ENCODE results near the gene ASXL2. TPM values are rescaled to one million over a fixed set of nuclear protein-coding genes. Genes with fewer than 3 reads are reported as not detected.
"Not testable (repeated sequence)": the region's sequence is repeated elsewhere in the genome, so short reads cannot be mapped to it uniquely, and the experiment has no call there.

The ASXL2 gene
- total and polyA plus RNA-seq, 2 of the 13 experiments (the other 11 are each of a cell fraction or from before 2014, with no cell fraction given) = 12.1 to 19.2 TPM

DNA sequence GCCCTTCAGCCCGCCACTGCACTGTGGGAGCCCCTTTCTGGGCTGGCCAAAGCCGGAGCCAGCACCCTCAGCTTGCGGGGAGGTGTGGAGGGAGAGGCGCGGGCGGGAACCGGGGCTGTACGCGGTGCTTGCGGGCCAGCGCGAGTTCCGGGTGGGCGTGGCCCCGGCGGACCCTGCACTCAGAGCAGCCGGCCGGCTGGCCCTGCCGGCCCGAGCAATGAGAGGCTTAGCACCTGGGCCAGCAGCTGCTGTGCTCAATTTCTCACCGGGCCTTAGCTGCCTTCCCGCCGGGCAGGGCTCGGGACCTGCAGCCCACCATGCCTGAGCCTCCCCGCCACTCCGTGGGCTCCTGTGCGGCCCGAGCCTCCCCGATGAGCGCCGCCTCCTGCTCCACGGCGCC lies 37.1 kb upstream of the ASXL2 start:
- H3K9me3 ChIP-seq (ENCODE audit: low read length); ATAC-seq; DNase-seq (ENCODE audit: low spot score); H3K79me2 ChIP-seq (ENCODE audit: insufficient read depth, low read length); H2AFZ ChIP-seq (ENCODE audit: low read length); H3K27ac ChIP-seq (ENCODE audit: extremely low read length, insufficient read depth, low read length); intact Hi-C loops (cut with micrococcal nuclease; ENCODE audit: unreplicated experiment); CTCF ChIA-PET (ENCODE audit: low intra/inter-chr PET ratio, low total read pairs); FAIRE-seq; H4K20me1 ChIP-seq (ENCODE audit: insufficient read depth, low read length); H3K4me3 ChIP-seq (replicated peaks in 1 of 3; ENCODE audit: insufficient read depth in 1 of 3, low read depth in 2 of 3, low read length in 3 of 3); H3K27me3 ChIP-seq (ENCODE audit: control insufficient read depth in 1 of 2, insufficient read depth in 2 of 2, low read length in 2 of 2); in situ Hi-C loops (cut with HindIII; ENCODE audit: extremely low pct_ligation_motif_present, low pct_unique_long_range_greater_than_20kb); H3K4me2 ChIP-seq (ENCODE audit: low read depth, low read length); BruUV-seq (replicated peaks); H3K9ac ChIP-seq (ENCODE audit: insufficient read depth, low read depth, low read length); H3K36me3 ChIP-seq (replicated peaks in 1 of 2; ENCODE audit: control insufficient read depth in 1 of 2, insufficient read depth in 2 of 2, low read length in 2 of 2): not testable (repeated sequence)
- peaks cover 13% of the 10 kb centered on the region for H3K4me1 ChIP-seq (ENCODE audit: insufficient read depth, low read length)
- TF ChIP-seq, protein P1, sequence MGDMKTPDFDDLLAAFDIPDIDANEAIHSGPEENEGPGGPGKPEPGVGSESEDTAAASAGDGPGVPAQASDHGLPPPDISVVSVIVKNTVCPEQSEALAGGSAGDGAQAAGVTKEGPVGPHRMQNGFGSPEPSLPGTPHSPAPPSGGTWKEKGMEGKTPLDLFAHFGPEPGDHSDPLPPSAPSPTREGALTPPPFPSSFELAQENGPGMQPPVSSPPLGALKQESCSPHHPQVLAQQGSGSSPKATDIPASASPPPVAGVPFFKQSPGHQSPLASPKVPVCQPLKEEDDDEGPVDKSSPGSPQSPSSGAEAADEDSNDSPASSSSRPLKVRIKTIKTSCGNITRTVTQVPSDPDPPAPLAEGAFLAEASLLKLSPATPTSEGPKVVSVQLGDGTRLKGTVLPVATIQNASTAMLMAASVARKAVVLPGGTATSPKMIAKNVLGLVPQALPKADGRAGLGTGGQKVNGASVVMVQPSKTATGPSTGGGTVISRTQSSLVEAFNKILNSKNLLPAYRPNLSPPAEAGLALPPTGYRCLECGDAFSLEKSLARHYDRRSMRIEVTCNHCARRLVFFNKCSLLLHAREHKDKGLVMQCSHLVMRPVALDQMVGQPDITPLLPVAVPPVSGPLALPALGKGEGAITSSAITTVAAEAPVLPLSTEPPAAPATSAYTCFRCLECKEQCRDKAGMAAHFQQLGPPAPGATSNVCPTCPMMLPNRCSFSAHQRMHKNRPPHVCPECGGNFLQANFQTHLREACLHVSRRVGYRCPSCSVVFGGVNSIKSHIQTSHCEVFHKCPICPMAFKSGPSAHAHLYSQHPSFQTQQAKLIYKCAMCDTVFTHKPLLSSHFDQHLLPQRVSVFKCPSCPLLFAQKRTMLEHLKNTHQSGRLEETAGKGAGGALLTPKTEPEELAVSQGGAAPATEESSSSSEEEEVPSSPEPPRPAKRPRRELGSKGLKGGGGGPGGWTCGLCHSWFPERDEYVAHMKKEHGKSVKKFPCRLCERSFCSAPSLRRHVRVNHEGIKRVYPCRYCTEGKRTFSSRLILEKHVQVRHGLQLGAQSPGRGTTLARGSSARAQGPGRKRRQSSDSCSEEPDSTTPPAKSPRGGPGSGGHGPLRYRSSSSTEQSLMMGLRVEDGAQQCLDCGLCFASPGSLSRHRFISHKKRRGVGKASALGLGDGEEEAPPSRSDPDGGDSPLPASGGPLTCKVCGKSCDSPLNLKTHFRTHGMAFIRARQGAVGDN (CRISPR knock-in tag; IDR thresholded peaks at IDR 0.05) = peak; percentile 9; the same call in 1 of the 2 replicates
- TF ChIP-seq, protein P2, sequence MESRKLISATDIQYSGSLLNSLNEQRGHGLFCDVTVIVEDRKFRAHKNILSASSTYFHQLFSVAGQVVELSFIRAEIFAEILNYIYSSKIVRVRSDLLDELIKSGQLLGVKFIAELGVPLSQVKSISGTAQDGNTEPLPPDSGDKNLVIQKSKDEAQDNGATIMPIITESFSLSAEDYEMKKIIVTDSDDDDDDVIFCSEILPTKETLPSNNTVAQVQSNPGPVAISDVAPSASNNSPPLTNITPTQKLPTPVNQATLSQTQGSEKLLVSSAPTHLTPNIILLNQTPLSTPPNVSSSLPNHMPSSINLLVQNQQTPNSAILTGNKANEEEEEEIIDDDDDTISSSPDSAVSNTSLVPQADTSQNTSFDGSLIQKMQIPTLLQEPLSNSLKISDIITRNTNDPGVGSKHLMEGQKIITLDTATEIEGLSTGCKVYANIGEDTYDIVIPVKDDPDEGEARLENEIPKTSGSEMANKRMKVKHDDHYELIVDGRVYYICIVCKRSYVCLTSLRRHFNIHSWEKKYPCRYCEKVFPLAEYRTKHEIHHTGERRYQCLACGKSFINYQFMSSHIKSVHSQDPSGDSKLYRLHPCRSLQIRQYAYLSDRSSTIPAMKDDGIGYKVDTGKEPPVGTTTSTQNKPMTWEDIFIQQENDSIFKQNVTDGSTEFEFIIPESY (CRISPR knock-in tag; IDR thresholded peaks at IDR 0.05) = peak; percentile 79
- WGBS (ENCODE audit: low lambda C conversion rate) = 69% methylated on average over 24 of the region's 33 CpGs
- POLR2A ChIA-PET = interaction anchor here (1.4 kb wide), 1 partner anchor 37 kb away, joined by 4 read pairs; the partner anchor contains the start of gene ASXL2
